Central memory CD8-positive, alpha-beta T cell (primary cell): ENCODE results near the gene TBC1D21.
"Not testable (repeated sequence)": the region's sequence is repeated elsewhere in the genome, so short reads cannot be mapped to it uniquely, and the experiment has no call there.

ENCODE experiments used
- ATAC-seq: fragments of 150-1000 bp; cut with Tn5 transposase; replicated peaks from 2 replicates; pipeline ENCODE4 v1.10.0; 2022; ENCODE audit warnings: mild to moderate bottlenecking, moderate FRiP score, moderate number of reproducible peaks; ENCODE audit not compliant: poor library complexity, severe bottlenecking; ENCODE audit errors: extremely low read depth
- DNase-seq, 2 donors: peaks; one replicate each; pipeline ENCODE4 v3.0.0; 2021; ENCODE audit warnings: low spot score in 2 of 2
- H3K27ac Mint-ChIP-seq: one replicate; pipeline ENCODE4 v1.8.0; 2022; ENCODE audit warnings: low read depth, mild to moderate bottlenecking, moderate library complexity, mixed read lengths
- H3K27me3 Mint-ChIP-seq: one replicate; pipeline ENCODE4 v1.8.0; 2022; ENCODE audit warnings: mixed read lengths
- H3K36me3 Mint-ChIP-seq: one replicate; pipeline ENCODE4 v1.8.0; 2022; ENCODE audit warnings: mild to moderate bottlenecking, moderate library complexity, mixed read lengths; ENCODE audit not compliant: insufficient read depth
- H3K4me1 Mint-ChIP-seq: one replicate; pipeline ENCODE4 v1.8.0; 2022; ENCODE audit warnings: mixed read lengths
- H3K4me3 Mint-ChIP-seq: one replicate; pipeline ENCODE4 v1.8.0; 2022; ENCODE audit warnings: mild to moderate bottlenecking, moderate library complexity, mixed read lengths
- H3K9me3 Mint-ChIP-seq: one replicate; pipeline ENCODE4 v1.8.0; 2022; ENCODE audit warnings: mixed read lengths

Gene TBC1D21

GRCh38 chr15:73936181-73936580, 62.8 kb downstream of the TBC1D21 start:
- Mint-ChIP-seq H3K4me1 (peaks cover under 1% of the 10 kb centered on the region), H3K4me3 (no peak overlapping the region), H3K9me3 (no peaks in the 10 kb centered on the region), H3K36me3 (no peaks in the 10 kb centered on the region), H3K27me3 (no peaks in the 10 kb centered on the region), H3K27ac (no peak overlapping the region)
- ATAC-seq = no peak
- no peak for DNase-seq

- no peaks in the 10 kb centered on the region for H3K9me3 Mint-ChIP-seq
- H3K27me3 Mint-ChIP-seq = no peaks in the 10 kb centered on the region
- H3K27ac Mint-ChIP-seq = no peak overlapping the region
- peaks cover 6% of the 10 kb centered on the region for H3K4me1 Mint-ChIP-seq
- no peak for DNase-seq
- H3K4me3 Mint-ChIP-seq = no peak overlapping the region
- ATAC-seq = no peak
- peaks cover 2% of the 10 kb centered on the region for H3K36me3 Mint-ChIP-seq
Observed at GRCh38 chr15:73936588-73937290, 63.4 kb downstream of the TBC1D21 start.

GRCh38 chr15:73937296-73937695, 63.9 kb downstream of the TBC1D21 start:
- ATAC-seq (no peak), DNase-seq (no peak)
- Mint-ChIP-seq H3K4me3 (no peak overlapping the region), H3K9me3 (no peaks in the 10 kb centered on the region), H3K27ac (no peak overlapping the region), H3K27me3 (no peaks in the 10 kb centered on the region), H3K4me1 (peaks cover 12% of the 10 kb centered on the region), H3K36me3 (peaks cover 2% of the 10 kb centered on the region)

- ATAC-seq (no peak), DNase-seq (no peak)
- no peak overlapping the region for H3K27ac Mint-ChIP-seq
- H3K36me3 Mint-ChIP-seq = peaks cover 2% of the 10 kb centered on the region
- H3K9me3 Mint-ChIP-seq = no peaks in the 10 kb centered on the region
- H3K4me3 Mint-ChIP-seq = no peak overlapping the region
- H3K27me3 Mint-ChIP-seq = no peaks in the 10 kb centered on the region
- peaks cover 16% of the 10 kb centered on the region for H3K4me1 Mint-ChIP-seq
Observed at GRCh38 chr15:73937726-73938125, 64.4 kb downstream of the TBC1D21 start.

GRCh38 chr15:73938516-73938915, 65.2 kb downstream of the TBC1D21 start:
- not testable (repeated sequence) for H3K4me3 Mint-ChIP-seq
- peaks cover 18% of the 10 kb centered on the region for H3K4me1 Mint-ChIP-seq

More at GRCh38 chr15:73938516-73938915, 65.2 kb downstream of the TBC1D21 start:
- not testable (repeated sequence) for ATAC-seq, DNase-seq, H3K36me3 Mint-ChIP-seq, H3K27ac Mint-ChIP-seq, H3K27me3 Mint-ChIP-seq, H3K9me3 Mint-ChIP-seq
